Measurements from ENCODE around the gene MYZAP.

The MYZAP gene

DNA sequence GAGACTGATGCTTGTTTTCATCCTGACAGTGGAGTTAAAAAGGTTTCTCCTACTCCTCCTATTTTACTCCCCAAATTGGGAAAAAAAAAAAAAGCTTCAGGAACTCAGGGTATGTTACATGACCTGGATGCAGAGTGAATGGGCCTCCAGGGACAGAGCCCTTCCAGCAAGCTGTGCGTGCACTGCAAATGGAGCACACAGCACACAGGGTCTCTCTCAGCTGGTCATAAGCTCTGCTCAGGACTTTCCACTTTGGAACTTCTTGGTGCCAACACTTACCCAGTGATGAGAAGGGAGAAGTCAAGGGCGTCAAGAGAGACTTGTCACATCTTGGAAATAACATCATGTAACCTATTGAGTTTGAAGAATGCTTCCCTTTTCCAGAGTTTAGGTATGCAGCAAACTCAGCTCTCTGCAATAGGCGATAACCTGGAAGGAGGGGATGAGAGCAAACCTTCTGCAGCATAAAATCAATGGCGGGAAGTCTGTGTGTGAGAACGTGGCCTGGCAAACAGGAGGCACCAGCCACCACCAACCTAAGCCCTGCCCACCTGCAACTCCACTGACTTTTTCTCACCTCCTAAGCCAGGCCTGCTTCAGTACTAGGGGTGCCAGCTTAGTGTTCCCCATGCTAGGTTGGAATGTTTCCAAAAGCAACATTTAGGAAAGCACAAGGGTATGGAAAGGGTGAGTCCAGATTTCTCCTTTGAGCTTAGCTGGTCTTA, 39.8 kb downstream of the MYZAP start:
- no peak for FAIRE-seq

DNA sequence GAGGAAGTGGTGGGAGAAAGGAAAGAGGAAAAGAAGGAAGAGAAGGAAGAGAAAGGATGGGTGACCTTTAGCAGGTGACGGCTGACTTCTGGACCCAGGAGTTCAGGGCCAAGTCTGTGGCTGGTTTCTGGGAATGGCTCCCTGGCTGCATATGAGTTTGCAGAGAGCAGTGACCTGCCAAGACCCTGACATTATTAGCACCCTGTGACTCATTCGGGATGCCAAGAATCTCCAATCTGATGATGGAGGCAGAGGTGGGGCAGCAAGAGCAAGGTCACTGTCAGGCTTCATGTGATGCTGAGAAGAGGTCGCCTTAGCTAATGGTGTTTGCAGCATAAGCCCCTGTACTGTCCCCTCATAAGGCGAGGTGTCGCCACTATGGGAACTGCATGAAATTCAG, 42.6 kb downstream of the MYZAP start:
- no peak for FAIRE-seq

DNA sequence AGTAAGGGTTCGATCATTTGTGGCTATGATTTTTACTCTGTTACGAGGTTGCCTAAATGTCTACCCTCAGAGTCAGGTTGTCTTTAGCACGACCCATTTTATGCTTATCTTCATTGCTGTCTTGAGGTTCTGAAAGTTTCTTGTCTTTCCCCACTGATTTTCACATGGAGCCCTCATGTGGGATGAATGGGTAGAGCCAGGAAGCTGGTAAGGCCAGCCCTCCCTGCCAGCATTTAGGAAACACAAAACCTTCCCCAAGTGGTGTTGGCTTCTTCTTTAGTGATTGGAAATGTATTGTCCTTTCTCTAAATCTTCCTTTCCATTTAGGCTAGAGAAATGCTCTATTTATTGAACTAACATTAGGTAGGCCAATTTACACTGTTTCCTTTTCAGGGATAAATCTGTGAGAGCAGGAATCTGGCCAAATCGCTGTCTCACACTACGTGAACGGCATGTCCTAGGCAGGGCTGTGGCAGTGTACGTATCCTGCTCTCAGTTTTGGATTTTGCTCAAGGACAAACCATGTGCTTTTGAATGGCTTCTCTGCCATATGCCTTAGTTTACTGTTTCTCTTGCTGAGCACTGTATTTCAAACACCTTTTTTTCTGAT, 43.7 kb downstream of the MYZAP start:
- FAIRE-seq, result no peak

DNA sequence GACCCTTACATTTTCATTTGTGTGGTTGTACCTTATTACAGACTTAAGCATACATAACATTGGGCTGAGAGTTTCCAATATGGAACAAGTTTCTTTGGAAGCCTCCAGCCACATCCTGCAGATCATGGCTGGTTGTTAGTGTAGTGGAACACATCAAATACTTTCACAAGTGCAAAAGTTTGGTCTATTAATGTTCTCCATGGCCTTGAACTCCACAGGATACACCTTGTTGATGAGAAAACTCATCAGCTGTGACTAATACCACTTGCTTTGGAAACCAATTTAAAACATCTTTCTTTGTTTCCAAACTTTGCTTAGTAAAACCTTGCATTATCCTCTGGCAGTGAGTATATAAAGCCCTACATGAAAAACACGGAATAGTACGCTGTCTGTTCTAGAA, 46.1 kb downstream of the MYZAP start:
- no peak for FAIRE-seq

DNA sequence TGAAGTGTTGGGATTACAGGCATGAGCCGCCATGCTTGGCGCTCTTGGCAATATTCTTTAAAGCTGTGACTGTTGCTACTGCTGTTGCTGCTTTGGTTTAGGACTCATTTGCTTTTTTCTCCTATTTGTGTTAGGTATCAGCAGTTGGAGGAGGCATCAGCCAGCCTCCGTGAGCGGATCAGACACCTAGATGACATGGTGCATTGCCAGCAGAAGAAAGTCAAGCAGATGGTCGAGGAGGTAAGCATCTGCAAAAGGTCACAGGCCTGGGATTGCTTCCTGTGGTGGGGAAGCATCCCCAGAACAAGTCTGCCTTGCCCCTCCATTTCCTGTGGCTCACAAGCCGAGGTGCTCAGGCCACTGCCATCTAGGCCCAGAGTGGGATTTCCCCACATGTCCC, 47.6 kb downstream of the MYZAP start:
- no peak for FAIRE-seq

DNA sequence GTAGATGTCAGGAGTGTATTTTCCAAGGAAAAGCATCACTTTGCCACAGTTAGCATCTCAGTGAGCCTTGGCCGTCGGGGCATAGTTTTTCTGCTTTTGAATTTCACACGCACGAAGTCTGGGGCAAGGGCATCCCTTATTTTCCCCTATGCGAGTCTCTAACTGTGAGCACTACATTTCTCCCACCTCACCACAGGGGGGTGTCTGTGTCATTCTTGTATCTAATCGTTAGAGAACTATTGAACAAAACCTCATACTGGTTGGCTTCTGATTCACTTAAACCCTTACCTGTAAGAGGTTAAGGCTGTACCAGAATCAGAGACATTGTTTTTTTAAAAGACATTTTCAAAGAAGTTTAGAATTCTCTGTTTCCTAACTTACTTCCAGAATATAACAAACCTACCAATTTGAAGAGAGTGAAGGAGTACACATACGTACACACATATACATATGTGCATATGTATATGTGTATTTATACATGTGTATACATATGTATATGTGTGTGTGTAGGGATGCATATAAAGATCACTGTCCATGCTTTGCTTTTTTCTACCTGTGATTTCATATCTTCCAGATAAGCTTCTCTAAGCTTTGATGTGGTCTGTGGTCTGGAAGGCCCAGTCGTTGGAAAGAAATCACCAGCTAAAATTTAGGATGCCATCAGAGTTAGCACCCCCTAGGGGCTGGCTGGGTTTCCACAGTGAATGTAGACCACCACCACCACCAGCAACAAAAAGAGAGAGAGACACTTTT, 49.4 kb downstream of the MYZAP start:
- FAIRE-seq, result no peak

DNA sequence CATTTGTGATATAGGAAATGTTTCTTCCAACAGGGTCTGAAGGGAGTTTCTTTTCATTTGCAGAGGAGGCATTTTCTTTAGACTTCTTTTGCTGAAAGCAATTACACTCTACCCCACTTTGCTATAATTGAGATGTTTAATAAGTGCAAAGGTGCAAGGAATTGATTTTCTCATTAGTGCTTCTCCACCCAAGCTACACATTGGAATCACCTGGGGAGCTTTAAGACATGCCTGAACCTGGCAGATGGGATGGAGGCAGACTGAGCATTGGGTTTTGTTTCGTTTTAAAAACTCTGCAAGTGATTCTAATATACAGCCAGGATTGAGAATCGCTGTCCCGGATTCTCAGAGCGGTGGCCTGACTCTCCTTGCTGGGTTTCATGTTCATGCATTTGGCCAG, 52.1 kb downstream of the MYZAP start:
- no peak for FAIRE-seq

DNA sequence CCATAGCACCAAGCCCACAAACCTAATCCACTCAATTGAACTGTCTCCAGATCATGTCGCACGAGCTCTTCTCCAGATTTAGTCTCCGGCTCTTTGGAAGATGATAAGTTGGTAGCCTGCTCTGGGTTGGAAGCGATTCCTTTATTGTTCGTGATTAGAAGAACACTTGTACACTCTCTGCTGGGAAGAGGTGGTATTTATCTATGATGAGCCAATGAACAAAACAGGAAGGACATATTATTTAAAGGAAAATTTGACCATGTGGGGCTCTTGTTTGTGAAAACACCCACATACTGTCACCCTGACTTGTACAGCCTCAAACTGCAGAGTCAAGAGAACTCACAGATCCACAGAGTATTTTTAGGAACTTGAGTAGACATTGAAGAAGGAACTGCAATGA, 54.4 kb downstream of the MYZAP start:
- no peak for FAIRE-seq

DNA sequence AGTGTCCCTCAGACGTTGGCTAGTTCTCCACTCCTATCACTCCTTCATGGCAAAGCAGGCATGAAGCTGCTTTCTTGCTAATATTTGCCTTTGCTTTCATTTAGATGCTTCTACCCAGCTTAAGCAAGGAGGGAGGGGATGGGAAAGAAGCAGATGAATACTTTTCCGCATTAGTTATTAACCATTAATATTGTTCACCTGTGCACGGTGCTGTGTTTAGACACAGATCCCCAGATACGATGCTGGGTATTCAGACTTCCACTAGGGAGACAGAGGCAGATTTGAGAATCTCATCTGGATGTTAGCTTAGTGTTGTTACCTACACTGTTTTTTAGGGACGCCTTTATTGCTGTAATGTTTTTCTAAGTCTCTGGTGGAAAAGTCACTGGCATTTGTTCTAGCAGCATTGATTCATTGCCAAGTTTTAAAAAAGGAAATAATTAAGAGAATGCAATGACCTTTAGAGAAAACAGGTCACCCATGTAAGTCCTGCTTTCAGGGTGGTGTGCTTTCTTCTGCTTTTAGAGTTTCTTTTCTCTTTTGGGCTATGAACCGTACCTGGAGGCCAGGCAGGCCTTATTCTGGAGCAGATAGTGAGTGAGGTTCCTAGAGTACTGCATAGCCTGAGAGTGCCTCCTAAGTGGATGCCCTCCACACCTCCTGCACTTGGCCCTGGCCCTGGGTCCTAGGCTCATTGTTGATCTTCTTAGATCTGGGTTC, 55.5 kb downstream of the MYZAP start:
- FAIRE-seq, result no peak

DNA sequence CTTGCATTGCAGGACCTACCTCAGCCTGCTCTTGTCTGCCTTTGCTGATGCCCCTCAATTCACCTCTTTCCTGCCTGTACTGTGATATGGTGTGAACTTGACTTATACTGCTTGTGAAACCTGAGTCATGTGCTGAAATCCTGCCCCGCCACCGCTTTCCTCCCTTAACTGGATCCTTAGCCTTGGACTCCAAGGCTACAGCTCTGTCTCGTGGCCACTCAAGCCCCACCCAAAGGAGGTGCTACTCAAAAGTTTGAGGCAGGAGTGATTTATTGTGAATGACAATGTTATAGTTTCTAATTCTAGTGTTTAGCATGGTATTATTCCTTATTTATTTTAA, 56.1 kb downstream of the MYZAP start:
- FAIRE-seq, result no peak

DNA sequence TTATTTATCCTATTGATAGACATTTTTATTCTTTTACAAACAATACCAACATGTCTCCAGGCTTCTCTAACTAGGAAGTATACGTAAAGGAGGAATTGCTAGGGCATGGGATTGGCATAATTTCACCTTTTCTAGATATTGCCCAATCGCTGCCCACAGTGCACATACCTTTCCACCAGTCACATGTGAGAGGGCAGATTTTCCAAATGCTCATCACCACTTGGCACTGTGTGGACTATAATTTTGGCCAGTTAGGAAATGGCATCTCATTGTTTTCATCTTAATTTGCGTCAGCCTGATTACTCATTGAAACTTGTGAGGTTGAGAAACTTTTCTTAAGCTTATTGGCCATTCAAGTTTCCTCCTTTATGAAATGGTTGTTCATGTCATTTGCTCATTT, 57.4 kb downstream of the MYZAP start:
- FAIRE-seq, result no peak

DNA sequence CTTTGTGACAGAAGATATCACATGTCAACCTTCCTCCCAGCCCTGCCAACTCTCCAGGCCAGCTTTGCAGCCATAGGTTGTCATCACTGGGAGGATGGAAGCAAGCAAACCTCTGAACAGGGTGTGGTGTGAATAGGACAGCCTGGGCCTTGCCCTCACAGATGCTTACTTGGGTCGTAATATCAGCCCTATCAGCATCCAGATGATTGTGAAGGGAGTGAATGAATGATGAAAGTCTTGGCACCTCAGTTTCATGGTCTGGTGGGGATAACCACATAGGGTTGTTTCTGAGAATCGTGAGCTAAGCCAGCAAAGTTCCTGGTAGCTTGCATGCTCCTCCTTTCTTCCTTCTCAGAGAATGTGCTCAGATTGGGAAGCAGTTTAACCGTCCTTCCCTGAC, 59.7 kb downstream of the MYZAP start:
- no peak for FAIRE-seq

DNA sequence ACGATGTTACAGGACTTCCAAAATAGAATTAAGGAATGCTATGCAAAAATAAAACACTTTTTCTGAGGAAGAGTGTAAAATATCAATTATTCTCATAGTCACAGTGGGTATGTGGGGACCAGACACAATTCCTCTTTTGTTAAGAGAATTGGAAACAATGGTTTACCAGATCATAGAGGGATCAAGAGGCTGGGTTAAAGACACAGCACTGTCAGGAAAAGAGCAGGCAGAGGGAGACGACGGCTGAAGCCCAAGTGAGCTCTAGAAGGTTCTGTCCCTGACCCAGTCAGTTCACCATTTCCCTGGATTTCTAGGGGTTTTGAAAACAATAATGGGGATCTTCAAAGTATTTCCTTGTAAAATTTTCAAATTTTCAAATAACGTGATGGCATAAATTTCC, 60.8 kb downstream of the MYZAP start:
- no peak for FAIRE-seq

DNA sequence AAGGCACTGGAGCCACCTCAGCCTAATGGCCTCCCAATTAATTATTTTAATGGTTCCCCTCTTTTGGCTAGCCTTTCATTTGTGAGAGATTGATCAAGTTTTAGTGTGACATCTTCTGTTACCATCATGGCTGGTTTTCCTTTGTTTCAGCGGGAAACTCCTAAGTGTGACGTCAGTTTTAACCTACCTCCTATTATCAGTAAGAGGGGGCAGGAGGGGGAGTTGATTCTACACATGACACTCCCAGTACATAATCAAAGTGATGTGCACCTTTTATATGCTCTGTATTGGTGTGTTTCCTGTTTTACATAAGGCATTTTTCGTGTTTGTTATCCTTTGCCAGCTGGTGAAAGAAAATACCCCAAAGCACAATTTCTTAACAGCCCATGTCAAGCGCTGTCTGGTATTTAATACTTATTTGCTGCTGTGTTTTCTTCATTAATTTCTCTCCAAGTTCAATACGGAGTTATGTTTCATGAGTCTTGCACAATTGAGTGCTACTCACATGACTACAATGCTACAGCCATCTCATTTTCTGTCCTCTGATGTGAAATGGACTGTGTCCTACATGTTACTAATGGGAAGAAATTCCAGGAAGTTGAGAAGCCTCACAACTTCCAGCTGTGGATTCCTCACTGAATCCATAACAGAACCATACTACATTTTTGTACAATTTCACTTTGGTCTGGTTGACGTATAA, 62.6 kb downstream of the MYZAP start:
- FAIRE-seq, result no peak

DNA sequence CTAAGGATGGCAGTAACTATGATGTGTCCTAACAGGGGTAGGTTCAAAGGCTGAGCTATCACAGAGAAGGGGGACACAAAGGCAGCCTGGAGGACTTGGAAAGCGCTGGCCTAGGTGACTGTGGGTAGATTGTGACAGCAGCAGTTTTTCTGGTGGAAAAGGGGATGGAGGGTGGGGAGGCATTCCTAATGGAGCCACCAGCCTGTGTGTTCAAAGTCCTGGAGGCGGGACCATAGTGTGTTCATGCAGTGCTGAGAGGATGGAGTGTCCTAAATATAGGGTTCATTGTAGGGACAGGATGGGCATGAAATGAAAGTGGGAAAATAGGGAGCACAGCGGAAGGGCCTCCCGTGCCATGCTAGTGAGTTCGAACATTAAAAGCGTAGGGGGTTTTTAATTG, 63.3 kb downstream of the MYZAP start:
- no peak for FAIRE-seq

DNA sequence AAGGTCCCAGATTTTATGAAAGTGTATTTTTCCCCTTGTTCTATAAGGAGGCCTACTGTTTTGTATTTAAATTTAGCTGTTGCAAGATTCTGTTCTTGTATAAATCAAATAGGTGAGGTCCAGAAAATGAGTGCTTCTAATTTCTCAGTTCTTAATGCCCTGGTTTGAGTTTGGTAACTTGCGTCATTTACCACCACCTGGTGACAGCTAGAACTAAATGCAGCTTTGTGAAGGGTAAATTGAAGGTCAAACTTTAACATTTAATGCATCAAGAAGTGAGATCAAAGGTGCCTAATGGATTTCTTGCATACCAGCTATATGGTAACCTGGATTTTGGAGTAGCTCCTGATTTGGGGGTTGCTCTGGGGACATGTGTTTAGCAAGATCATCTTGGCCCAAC, 64.1 kb downstream of the MYZAP start:
- no peak for FAIRE-seq

DNA sequence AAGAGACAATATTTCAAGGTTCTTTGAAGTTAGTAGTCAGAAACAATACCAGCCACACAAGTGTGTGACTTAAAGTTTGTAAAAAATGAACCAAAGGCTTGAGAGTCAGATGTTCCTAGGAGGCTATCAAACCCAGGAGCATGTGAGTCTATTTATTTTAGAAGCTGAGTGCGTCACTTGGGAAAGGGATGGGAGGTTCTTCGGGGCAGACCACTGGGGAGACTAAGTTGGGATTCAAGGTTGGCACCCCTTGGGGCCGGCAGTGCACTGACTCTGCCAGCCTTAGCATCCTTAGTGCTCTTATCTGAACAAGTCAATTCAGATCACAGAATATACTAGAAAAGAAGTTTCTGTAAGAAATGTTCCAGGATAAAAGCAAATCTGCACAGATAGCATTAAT, 64.7 kb downstream of the MYZAP start:
- FAIRE-seq, result no peak

DNA sequence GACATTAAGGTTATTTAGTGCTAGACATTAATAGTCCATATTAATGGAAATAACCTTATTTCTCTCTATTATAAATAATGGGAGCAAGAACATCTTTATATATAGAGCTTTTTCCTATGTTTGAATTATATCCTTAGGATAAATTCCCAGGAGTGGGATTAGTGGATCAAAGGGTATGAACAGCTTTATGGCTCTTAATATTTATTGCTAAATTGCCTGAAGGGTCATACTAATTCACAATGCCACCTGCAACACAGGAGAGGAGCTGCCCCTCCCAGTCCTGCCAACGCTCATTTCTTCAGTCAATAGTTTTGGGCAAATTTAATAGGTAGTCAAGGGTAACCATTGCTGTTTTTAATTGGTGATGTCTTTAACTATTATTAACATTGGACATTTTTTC, 65.9 kb downstream of the MYZAP start:
- FAIRE-seq, result no peak

DNA sequence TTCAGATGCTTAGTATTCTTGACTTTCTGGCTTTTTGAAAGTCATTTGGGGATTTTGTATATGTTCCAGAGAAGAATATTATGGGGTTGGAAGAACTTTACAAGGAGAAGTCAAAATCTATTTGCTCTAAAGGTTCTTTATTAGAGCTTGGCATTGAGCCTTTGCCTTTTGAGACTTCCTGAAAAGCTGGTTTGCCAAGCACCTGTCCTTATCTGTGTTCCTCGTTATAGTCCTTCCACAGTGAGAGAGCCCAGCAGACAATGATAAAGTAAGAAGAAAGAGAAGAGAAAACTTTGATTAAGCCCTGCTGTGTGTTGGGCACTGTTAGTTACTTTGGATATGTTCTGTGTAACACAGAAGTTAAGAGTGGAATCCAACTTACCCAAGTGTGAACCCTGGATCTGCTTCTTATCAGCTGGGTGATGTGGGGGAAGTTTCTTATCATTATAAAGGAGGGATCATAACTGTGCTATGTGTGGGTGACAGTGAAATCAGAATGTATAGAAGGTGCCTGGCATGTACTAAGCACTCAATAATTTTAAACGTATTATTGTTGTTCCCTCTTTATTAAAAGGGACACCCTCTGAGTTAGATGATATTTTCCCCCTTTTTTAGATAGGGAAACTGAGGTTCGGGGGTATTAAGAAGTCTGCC, 70.5 kb downstream of the MYZAP start:
- FAIRE-seq, result no peak

DNA sequence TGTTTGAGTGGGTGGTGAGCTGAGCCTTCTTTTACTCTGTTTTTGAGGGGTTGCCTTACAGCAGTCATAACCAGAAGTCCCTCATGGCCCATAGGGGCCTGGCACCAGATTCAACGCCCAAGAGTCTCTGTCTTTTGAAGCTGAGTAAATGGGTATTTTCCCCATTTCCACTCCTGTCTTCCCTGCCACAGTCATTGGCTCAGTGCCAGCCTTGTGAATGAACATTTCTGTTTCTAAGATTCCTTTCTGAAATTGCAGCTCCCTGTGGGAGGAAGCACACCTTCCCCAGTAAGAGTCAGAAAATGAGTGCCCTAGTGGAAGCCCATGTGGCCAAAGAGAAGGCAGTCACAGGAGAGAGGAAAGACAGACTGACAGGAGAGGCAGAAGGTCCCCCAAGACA, 71.1 kb downstream of the MYZAP start:
- no peak for FAIRE-seq

DNA sequence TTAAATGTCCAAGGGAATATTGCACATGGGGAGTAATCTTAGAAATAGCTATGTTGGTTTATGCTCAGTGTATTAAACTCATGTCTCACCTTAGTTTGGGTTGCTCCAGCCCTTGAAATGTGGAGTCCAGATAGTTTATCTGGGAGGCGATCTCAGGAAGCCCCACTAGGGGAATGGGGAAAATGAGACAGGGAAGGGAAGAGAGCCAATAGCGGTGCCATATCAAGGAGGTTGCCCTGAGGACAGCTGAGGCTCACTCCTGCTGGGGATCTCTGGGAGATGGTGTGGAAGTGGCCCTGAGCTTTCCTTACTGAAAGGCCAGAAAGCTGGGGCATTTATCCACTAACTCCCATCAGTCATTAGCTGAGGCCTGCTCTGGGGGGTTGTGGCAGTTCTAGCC, 71.6 kb downstream of the MYZAP start:
- no peak for FAIRE-seq

DNA sequence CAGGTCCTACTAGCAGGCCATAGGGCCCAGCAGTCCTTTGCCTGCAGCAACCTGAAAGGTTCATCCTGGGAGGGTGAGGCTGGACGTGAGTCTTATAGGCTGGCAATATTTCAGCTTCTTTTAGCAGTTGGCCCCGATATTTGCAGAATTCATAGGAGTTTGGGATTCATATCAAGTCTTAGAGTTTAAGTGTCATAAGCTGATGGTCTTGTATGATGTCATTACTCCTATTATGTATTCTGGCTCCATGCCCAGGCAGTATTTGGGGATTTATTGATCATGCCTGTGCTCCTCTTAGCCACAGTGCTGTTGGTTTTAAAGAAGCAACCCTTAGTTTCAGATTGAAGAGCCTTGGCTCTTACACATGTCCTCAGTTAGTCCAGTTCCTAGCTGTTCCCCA, 73.5 kb downstream of the MYZAP start:
- no peak for FAIRE-seq

DNA sequence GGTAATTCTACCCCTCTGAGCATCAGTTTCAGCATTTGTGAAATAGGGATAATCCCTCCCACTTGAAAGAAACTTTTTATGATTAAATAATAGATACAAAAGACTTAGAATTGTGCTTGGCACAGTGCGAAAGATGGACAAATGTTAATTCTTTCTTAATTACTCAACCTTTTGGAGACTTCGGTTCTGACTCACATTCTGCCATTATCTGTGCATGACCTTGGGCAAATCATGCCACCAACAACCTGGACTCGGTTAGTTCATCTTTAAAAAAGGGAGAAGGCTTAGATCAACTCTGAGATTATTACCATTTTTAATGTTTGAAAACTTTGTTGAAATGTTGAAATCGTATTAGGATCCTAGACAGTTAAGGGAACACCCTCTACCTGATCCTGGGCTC, 74.2 kb downstream of the MYZAP start:
- FAIRE-seq, result no peak
